GM12872 (cell line): ENCODE measurements around the gene DQX1.

Source experiments
- CTCF ChIP-seq: IDR thresholded peaks from 3 replicates; pipeline ENCODE4 v1.5.1; 2011; ENCODE audit warnings: low read depth, mild to moderate bottlenecking, low read length, moderate library complexity; ENCODE audit not compliant: insufficient read depth

Gene DQX1

GRCh38 chr2:74498500-74499266 lies 27.3 kb downstream of the DQX1 start:
- TF ChIP-seq CTCF, result no peak

- no peak for TF ChIP-seq CTCF
Measured at GRCh38 chr2:74497777-74498499, 28.1 kb downstream of the DQX1 start.

- no peak for TF ChIP-seq CTCF
Measured at GRCh38 chr2:74496997-74497776, 28.8 kb downstream of the DQX1 start.

GRCh38 chr2:74495440-74495839 lies 30.6 kb downstream of the DQX1 start:
- TF ChIP-seq CTCF, result no peak

GRCh38 chr2:74493546-74493945 lies 32.5 kb downstream of the DQX1 start:
- no peak for TF ChIP-seq CTCF

GRCh38 chr2:74491648-74492544 lies 34.1 kb downstream of the DQX1 start:
- no peak for TF ChIP-seq CTCF

GRCh38 chr2:74489906-74490305 lies 36.1 kb downstream of the DQX1 start:
- TF ChIP-seq CTCF, result no peak
